ENCODE measurements around the gene PRAMEF33. TPM values are rescaled to one million over a fixed set of nuclear protein-coding genes. Genes with fewer than 3 reads are reported as not detected.

Gene PRAMEF33
- not detected in 2 replicates for total RNA-seq

GRCh38 chr1:13303239-13303638 lies at the start of gene PRAMEF33:
PRAMEF33 (plus strand) TSS chr1:13303539; CDS start chr1:13305955, 2,416 bp downstream.

GRCh38 chr1:13253898-13254297 lies 49.4 kb upstream of the PRAMEF33 start, which contains the start of gene PRAMEF5:
PRAMEF5 (plus strand) TSS chr1:13254198; CDS start chr1:13259269, 5,071 bp downstream.

GRCh38 chr1:13285037-13285436 lies 18.3 kb upstream of the PRAMEF33 start, which contains the start of gene PRAMEF8:
PRAMEF8 (minus strand) TSS chr1:13285137; CDS start chr1:13284091, 1,046 bp downstream.

GRCh38 chr1:13315281-13315680 lies 11.9 kb downstream of the PRAMEF33 start, which contains the start of gene PRAMEF15:
PRAMEF15 (plus strand) TSS chr1:13315581; CDS start chr1:13318408, 2,827 bp downstream.

GRCh38 chr1:13347034-13347433 lies 43.7 kb downstream of the PRAMEF33 start, which contains the start of gene PRAMEF14:
PRAMEF14 (minus strand) TSS chr1:13347134; CDS start chr1:13345314, 1,820 bp downstream.

Small RNAs within 50 kb of the gene (small RNA-seq; reads per million reads assigned to genes)
- not detected for gene RNU6-771P

Other genes with a start within 250 kb of the PRAMEF33 start
- not detected in 2 replicates for gene PRAMEF27, start 247.0 kb upstream of the PRAMEF33 start, total RNA-seq
- not detected in 2 replicates for gene HNRNPCL3, start 242.8 kb upstream of the PRAMEF33 start, total RNA-seq
- gene PRAMEF25, start 232.8 kb upstream of the PRAMEF33 start, total RNA-seq: not detected in 2 replicates
- not detected in 2 replicates for gene HNRNPCL2, start 186.7 kb upstream of the PRAMEF33 start, total RNA-seq
- not detected in 2 replicates for gene PRAMEF26, start 147.5 kb upstream of the PRAMEF33 start, total RNA-seq
- gene HNRNPCL4, start 137.9 kb upstream of the PRAMEF33 start, total RNA-seq: not detected in 2 replicates
- gene PRAMEF9, start 131.7 kb upstream of the PRAMEF33 start, total RNA-seq: not detected in 2 replicates
- not detected in 2 replicates for gene PRAMEF13, start 102.1 kb upstream of the PRAMEF33 start, total RNA-seq
- gene PRAMEF18, start 77.4 kb upstream of the PRAMEF33 start, total RNA-seq: not detected in 2 replicates
- gene PRAMEF5, start 49.3 kb upstream of the PRAMEF33 start, total RNA-seq: not detected in 2 replicates
- not detected in 2 replicates for gene PRAMEF8, start 18.4 kb upstream of the PRAMEF33 start, total RNA-seq
- gene PRAMEF15, start 12.0 kb downstream of the PRAMEF33 start, total RNA-seq: not detected in 2 replicates
- gene PRAMEF14, start 43.6 kb downstream of the PRAMEF33 start, total RNA-seq: not detected in 2 replicates
- gene PRAMEF19, start 68.4 kb downstream of the PRAMEF33 start, total RNA-seq: not detected in 2 replicates
- not detected in 2 replicates for gene PRAMEF17, start 86.1 kb downstream of the PRAMEF33 start, total RNA-seq
- gene PRAMEF20, start 106.9 kb downstream of the PRAMEF33 start, total RNA-seq: not detected in 2 replicates
- gene LRRC38, start 210.5 kb downstream of the PRAMEF33 start, total RNA-seq: under 0.01 TPM in 1 of 2 replicates, not detected in the other